NCI-H82 treated with DMSO at 0.1 percent for 48 hours (cell line): ENCODE results near the gene MRLN.
"Not testable (repeated sequence)": the region's sequence is repeated elsewhere in the genome, so short reads cannot be mapped to it uniquely, and the experiment has no call there.

Source experiments
- DNase-seq: peaks from one replicate; lab custom pipeline; 2025; ENCODE audit not compliant: unreplicated experiment; lab: John Stamatoyannopoulos, UW

MRLN gene

GRCh38 chr10:59753267-59753666, at the start of gene MRLN:
MRLN (minus strand) TSS chr10:59753455.
- peak; percentile 76 for DNase-seq

- DNase-seq: no peak
Observed at GRCh38 chr10:59801171-59801570, 47.9 kb upstream of the MRLN start.

GRCh38 chr10:59799421-59799820, 46.2 kb upstream of the MRLN start:
- DNase-seq: no peak

GRCh38 chr10:59793919-59794318, 40.7 kb upstream of the MRLN start:
- no peak for DNase-seq

DNA sequence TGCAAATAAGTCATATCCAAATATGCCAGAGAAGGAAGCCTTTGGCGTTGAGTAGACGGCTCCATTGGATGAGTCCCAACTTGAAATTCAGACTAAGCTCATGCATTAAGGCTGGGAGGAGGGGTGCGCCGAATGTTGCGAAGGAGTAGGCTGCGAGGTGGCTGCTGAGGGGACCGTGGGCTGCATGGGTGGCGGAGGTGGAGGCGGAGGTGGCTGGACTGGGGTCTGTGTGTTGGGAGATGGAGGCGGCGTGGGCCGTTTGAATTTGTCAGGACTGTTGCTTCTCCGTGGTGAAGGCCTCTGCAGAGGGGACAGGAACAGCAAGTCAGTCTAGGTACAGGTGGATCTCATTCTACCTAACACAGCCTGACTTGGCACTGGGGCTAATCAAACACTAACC, 39.6 kb upstream of the MRLN start:
- DNase-seq: no peak

DNA sequence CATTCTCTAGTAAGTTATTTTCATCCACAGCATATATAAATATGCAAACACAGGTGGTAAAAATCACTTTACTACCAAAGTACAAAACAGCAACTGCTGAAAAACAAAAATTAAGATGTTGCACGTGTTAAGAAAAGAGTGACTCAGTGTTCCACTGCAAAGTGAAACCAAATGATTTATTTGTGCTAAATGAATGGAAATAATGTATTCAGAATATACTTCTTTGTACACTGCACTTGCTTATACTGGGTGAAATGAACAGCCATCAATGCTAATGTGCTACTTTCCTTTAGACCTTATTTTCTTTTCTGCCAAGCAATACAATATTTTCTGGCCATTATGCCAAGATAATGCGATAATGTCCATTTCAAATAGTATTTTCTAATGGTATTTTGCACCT, 38.3 kb upstream of the MRLN start:
- no peak for DNase-seq

DNA sequence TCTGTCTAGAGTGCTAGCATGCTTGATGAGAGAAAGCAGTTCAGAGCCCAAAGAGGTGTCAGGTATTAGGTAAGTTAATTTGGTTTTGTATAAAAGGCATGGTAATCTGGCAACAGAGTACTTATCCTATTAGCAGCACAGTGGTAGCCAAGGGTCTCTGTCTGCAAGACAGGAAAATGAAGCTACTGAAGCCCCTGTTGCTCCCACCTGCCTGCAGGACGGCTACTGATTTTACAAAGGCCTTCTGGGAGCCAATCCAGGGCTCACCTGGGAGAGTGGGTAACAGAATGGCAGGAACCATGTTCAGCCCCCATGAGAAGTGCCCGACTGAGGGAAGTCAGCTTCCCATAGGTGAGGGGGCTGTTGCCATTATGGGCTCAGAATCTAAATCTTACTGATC, 36.8 kb upstream of the MRLN start:
- peak; percentile 3 for DNase-seq

- not testable (repeated sequence) for DNase-seq
Observed at GRCh38 chr10:59788914-59789313, 35.7 kb upstream of the MRLN start.

DNA sequence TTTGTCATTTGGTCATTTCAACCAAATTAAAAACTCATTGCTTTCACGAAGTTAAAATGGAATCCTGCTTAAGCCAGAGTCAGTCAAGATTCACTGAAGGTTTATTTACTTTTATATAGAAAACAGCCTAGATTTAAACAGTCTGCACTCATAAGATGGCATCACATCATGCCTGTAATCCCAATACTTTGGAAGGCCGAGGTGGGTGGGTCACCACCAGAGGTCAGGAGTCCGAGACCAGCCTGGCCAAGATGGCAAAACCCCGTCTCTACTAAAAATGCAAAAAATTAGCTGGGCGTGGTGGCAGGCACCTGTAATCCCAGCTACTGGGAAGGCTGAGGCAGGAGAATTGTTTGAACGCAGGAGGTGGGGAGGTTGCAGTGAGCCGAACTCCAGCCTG, 33.8 kb upstream of the MRLN start:
- not testable (repeated sequence) for DNase-seq

DNA sequence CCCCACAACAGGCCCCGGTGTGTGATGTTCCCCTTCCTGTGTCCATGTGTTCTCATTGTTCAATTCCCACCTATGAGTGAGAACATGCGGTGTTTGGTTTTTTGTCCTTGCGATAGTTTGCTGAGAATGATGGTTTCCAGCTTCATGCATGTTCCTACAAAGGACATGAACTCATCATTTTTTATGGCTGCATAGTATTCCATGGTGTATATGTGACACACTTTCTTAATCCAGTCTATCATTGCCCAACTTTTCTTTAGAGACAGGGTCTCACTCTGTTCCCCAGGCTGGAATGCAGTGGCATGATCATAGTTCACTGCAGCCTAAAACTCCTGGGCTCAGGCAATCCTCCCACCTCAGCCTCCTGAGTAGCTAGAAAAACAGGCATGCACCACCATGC, 32.2 kb upstream of the MRLN start:
- not testable (repeated sequence) for DNase-seq

DNA sequence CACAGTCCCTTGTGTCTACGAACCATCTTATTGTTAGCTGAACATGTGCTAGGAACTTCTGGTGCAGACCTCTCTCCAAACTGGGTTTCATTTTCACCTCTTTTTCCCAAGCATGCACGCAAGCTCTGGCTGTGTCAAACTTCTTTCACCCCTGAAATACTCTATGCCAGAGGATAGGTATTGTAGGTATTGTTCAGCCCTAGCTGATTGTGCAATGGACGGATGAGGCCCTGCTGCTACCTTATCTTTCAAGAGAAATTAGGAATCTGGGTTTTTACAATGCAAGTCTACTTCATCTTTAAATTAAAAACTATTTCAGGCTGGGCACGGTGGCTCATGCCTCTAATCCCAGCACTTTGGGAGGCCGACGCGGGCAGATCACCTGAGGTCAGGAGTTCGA, 28.3 kb upstream of the MRLN start:
- DNase-seq: no peak

DNA sequence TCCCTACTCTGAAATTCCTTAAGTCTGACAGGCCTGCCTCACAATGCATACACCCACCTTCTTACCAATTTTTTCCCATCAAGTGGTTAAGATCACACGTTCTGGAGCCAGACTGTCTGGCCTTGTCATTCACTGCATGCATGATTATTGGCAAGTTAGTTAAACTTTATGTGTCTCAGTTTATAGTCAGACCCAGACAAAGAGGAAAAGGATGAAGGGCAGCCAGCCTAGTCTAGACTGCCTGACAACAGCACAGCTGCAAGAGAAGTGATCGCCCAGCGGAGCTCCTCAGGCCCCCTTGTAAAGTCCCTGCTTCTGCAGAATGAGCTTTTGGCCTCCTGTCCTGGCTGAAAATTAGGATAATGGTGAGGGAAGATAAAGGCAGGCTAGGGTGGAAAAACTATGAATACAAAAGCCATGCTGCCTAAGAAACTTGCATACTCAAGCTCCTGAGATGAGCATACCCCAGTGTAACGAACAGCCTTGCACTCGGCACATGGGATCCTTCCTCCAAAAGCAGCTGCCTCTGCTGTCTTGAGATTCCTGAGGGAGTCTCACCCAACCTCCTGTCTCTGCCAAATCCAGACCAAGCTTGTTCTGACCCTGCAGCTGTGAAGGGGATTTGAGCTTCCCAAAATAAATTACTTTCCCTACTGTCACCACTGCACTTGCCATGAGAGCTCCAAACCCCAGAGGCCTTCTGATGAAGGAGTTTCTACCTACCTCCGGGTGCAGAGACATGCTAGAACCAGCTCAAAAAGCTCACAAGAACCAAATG, 26.7 kb upstream of the MRLN start:
- no peak for DNase-seq

DNA sequence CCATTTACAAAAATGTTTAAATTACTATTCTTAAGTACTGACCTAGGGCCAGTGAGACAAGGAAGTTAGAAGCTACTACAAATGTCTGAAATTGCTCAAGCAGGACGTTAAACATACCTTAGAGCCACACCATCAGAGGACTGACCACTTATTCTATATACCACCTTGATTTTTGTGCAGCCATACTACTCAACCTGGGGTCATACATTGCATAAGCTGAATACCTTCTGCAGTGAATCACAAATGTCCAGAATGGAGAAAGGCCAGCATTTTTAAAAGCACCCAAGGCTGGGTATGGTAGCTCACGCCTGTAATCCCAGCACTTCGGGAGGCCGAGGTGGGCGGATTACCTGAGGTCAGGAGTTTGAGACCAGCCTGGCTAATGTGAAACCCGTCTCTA, 21.2 kb upstream of the MRLN start:
- DNase-seq: no peak

DNA sequence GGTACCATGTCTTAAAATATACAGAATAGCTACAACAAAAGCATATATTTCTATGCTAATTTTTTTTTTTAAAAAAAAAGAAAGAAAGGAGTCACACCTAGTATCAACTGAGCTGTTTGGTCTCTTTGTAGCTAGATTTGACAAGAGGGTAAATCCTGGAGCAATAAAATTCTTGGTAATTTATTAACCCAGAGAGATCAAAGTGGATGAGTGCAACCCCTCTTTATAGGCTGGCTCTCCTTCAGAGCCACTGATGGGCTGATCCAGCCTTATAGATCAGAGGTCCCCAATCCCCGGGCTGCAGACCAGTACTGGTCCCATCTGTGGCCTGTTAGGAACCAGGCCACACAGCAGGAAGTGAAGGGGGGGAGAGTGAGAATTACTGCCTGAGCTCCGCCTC, 19.8 kb upstream of the MRLN start:
- no peak for DNase-seq

DNA sequence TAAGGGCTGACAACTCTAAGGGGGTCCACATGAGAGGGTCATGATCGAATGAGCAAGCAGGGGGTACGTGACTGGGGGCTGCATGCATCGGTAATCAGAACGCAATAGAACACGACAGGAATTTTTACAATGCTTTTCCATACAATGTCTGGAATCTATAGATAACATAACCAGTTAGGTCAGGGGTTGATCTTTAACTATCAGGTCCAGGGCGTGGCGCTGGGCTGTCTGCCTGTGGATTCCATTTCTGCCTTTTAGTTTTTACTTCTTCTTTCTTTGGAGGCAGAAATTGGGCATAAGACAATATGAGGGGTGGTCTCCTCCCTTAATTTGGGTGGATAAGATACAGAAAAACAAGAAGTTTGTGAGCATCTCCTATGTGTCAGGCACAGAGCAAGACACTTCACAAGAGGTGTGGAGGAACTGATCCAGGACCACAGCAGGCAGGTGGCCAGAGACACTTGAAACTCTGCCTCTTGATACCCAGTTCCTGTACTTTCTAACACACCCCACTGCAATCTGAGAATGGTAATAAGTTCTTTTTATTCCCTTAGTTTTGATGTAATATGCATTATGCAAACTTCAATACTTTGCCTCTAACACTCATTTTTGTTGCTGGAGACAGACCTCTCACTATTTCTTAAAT, 18.0 kb upstream of the MRLN start:
- DNase-seq: no peak

GRCh38 chr10:59770689-59771088, 17.4 kb upstream of the MRLN start:
- DNase-seq: no peak

GRCh38 chr10:59762505-59762904, 9.2 kb upstream of the MRLN start:
- DNase-seq: no peak

DNA sequence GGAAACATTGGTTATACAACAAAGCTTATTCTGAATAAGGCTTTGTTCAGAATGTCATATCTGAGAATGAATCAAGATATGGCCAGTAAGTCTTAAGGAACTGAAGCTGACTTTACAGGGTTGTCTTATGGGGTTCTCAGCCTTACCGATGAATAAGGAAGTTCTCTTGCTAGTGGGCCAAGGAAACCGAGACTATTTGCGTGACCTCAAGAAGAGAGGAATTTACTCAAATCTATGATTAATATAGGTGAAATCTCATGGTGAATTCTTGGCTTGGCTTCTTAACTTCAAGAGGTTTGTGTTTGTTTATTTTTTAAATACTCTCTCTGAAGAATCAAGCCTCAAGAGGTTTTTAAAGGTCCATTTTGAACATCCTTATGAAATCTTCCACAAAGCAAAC, 4.7 kb upstream of the MRLN start:
- DNase-seq: no peak

DNA sequence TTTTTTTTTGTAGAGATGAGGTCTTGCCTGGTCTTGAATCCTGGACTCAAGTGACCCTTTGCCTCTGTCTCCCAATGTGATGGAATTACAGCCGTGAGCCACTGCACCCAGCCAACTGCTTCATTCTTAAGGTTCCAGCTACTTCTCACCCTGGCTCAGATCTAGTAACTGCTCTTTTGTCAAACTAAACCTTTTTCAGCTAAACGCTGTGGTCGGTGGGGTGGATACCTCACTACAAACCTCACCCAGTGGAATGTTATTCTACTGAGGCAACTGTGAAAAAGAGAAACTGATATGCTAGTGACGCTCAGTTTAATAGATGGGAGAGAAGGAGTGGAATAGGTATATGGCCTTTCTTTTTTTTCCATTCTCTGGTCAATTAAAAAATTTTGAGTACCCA, 1.7 kb upstream of the MRLN start:
- DNase-seq: no peak

- DNase-seq: no peak
Observed at GRCh38 chr10:59752278-59752940, 846 bp downstream of the MRLN start.

GRCh38 chr10:59750155-59750945, 2.9 kb downstream of the MRLN start:
- DNase-seq: no peak
